HepG2 (cell line): ENCODE measurements around the gene GNB1. TPM values are rescaled to one million over a fixed set of nuclear protein-coding genes. Genes with fewer than 3 reads are reported as not detected.

Source experiments
- CEBPG ChIP-seq: IDR thresholded peaks from 2 replicates; pipeline ENCODE4 v1.6.1; 2016
- MTA1 ChIP-seq: sonication (generic); formaldehyde crosslinking; IDR thresholded peaks from 2 replicates; pipeline ENCODE4 v1.4.0; 2020; ENCODE audit warnings: missing genetic modification reagents, mild to moderate bottlenecking, borderline replicate concordance
- SETDB1 ChIP-seq: sonication (generic); formaldehyde crosslinking; IDR thresholded peaks from 2 replicates; pipeline ENCODE4 v1.5.1; 2020; ENCODE audit warnings: missing genetic modification reagents, mild to moderate bottlenecking, borderline replicate concordance
- SOX6 ChIP-seq, 2 experiments: fragments of 450-650 bp in 1 of 2; sonication (generic) in 1 of 2; formaldehyde crosslinking in 1 of 2; IDR thresholded peaks; 2 replicates each; pipeline versions ENCODE4 v1.4.0 to v1.6.1; 2017 to 2020; ENCODE audit warnings: antibody characterized with exemption in 1 of 2, mild to moderate bottlenecking in 1 of 2, missing genetic modification reagents in 1 of 2
- ZBTB42 ChIP-seq: sonication (generic); formaldehyde crosslinking; IDR thresholded peaks from 2 replicates; pipeline ENCODE4 v1.5.0; 2020; ENCODE audit warnings: mild to moderate bottlenecking, missing genetic modification reagents
- ZNF333 ChIP-seq: sonication (generic); formaldehyde crosslinking; IDR thresholded peaks from 2 replicates; pipeline ENCODE4 v1.4.0; 2020; ENCODE audit warnings: mild to moderate bottlenecking, missing genetic modification reagents, borderline replicate concordance
- ZNF710 ChIP-seq: sonication (generic); formaldehyde crosslinking; IDR thresholded peaks from 2 replicates; pipeline ENCODE4 v1.5.0; 2020; ENCODE audit warnings: mild to moderate bottlenecking, missing genetic modification reagents, borderline replicate concordance
- ZNF724P ChIP-seq: sonication (generic); formaldehyde crosslinking; IDR thresholded peaks from 2 replicates; pipeline ENCODE4 v1.8.0; 2022; ENCODE audit warnings: missing genetic modification reagents, borderline replicate concordance
- ZNF749 ChIP-seq: sonication (generic); formaldehyde crosslinking; IDR thresholded peaks from 2 replicates; pipeline ENCODE4 v1.8.0; 2022; ENCODE audit warnings: mild to moderate bottlenecking, missing genetic modification reagents, moderate library complexity, borderline replicate concordance
- ZNF800 ChIP-seq: sonication (generic); formaldehyde crosslinking; IDR thresholded peaks from 2 replicates; pipeline ENCODE4 v1.4.0; 2020; ENCODE audit warnings: missing genetic modification reagents
- polyA plus RNA-seq, 8 experiments: library from polyadenylated mRNA; depleted of rRNA in 3 of 8; stranded (reverse) in 7 of 8; unstranded in 1 of 8; fragments of >200 nt; fragmentation: Illumina TruSeq in 4 of 8; extraction: Trizol in 4 of 8; gene quantifications; 2 replicates each; pipeline versions ENCODE4 v1.2.1 to v1.2.3, GENCODE V29; 2011 to 2016; ENCODE audit warnings: low read depth in 4 of 8, missing spikeins in 1 of 8, mixed read lengths in 1 of 8; ENCODE audit not compliant: insufficient read depth in 1 of 8
- total RNA-seq, 5 experiments: library from RNA; depleted of rRNA; stranded (reverse); fragments of >200 nt; fragmentation: Illumina TruSeq; extraction: Trizol; gene quantifications; 2 replicates each; pipeline ENCODE4 v1.2.3, GENCODE V29; 2016; ENCODE audit warnings: low read depth in 1 of 5
- TF ChIP-seq, protein P1 (sequence below): IDR thresholded peaks from 2 replicates; pipeline ENCODE4 v1.6.1; 2016; ENCODE audit warnings: missing compliant biosample characterization, missing genetic modification reagents, borderline replicate concordance
- TF ChIP-seq, protein P2 (sequence below): sonication (generic); formaldehyde crosslinking; IDR thresholded peaks from 2 replicates; pipeline ENCODE4 v1.5.1; 2020; ENCODE audit warnings: mild to moderate bottlenecking, missing genetic modification reagents, borderline replicate concordance
- TF ChIP-seq, protein P3 (sequence below): sonication (generic); formaldehyde crosslinking; IDR thresholded peaks from 2 replicates; pipeline ENCODE4 v1.4.0; 2020; ENCODE audit warnings: mild to moderate bottlenecking, missing genetic modification reagents
- TF ChIP-seq, protein P4 (sequence below): sonication (generic); formaldehyde crosslinking; IDR thresholded peaks from 2 replicates; pipeline ENCODE4 v1.4.0; 2020; ENCODE audit warnings: missing genetic modification reagents; ENCODE audit errors: not compliant biosample characterization
- TF ChIP-seq, protein P5 (sequence below): fragments of 450-650 bp; IDR thresholded peaks from 2 replicates; pipeline ENCODE4 v1.6.1; 2017

Gene GNB1
- total and polyA plus RNA-seq, 2 of the 13 experiments (the other 11 are each of a cell fraction or from before 2014, with no cell fraction given): 66.2 to 327 TPM

- TF ChIP-seq, protein P1, sequence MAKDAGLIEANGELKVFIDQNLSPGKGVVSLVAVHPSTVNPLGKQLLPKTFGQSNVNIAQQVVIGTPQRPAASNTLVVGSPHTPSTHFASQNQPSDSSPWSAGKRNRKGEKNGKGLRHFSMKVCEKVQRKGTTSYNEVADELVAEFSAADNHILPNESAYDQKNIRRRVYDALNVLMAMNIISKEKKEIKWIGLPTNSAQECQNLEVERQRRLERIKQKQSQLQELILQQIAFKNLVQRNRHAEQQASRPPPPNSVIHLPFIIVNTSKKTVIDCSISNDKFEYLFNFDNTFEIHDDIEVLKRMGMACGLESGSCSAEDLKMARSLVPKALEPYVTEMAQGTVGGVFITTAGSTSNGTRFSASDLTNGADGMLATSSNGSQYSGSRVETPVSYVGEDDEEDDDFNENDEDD (CRISPR knock-in tag): peak; percentile 32; the same call in 1 of the 2 replicates
- TF ChIP-seq, protein P2, sequence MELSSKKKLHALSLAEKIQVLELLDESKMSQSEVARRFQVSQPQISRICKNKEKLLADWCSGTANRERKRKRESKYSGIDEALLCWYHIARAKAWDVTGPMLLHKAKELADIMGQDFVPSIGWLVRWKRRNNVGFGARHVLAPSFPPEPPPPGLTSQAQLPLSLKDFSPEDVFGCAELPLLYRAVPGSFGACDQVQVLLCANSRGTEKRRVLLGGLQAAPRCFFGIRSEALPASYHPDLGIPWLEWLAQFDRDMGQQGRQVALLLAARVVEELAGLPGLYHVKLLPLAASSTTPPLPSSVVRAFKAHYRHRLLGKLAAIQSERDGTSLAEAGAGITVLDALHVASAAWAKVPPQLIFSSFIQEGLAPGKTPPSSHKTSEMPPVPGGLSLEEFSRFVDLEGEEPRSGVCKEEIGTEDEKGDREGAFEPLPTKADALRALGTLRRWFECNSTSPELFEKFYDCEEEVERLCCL: peak; percentile 77; the same call in 1 of the 2 replicates
- TF ChIP-seq CEBPG: no peak
- peak; percentile 27; the same call in 1 of the 2 replicates for TF ChIP-seq MTA1
- TF ChIP-seq, protein P3, sequence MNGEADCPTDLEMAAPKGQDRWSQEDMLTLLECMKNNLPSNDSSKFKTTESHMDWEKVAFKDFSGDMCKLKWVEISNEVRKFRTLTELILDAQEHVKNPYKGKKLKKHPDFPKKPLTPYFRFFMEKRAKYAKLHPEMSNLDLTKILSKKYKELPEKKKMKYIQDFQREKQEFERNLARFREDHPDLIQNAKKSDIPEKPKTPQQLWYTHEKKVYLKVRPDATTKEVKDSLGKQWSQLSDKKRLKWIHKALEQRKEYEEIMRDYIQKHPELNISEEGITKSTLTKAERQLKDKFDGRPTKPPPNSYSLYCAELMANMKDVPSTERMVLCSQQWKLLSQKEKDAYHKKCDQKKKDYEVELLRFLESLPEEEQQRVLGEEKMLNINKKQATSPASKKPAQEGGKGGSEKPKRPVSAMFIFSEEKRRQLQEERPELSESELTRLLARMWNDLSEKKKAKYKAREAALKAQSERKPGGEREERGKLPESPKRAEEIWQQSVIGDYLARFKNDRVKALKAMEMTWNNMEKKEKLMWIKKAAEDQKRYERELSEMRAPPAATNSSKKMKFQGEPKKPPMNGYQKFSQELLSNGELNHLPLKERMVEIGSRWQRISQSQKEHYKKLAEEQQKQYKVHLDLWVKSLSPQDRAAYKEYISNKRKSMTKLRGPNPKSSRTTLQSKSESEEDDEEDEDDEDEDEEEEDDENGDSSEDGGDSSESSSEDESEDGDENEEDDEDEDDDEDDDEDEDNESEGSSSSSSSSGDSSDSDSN (CRISPR knock-in tag): peak; percentile 86
- peak; percentile 34; the same call in 1 of the 2 replicates for TF ChIP-seq ZBTB42 (CRISPR knock-in tag)
- peak; percentile 82; the same call in 1 of the 2 replicates for TF ChIP-seq ZNF749 (CRISPR knock-in tag)
- no peak for TF ChIP-seq SETDB1
- TF ChIP-seq, protein P4, sequence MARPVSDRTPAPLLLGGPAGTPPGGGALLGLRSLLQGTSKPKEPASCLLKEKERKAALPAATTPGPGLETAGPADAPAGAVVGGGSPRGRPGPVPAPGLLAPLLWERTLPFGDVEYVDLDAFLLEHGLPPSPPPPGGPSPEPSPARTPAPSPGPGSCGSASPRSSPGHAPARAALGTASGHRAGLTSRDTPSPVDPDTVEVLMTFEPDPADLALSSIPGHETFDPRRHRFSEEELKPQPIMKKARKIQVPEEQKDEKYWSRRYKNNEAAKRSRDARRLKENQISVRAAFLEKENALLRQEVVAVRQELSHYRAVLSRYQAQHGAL: no peak
- peak; percentile 73 for TF ChIP-seq ZNF710
- TF ChIP-seq, protein P5, sequence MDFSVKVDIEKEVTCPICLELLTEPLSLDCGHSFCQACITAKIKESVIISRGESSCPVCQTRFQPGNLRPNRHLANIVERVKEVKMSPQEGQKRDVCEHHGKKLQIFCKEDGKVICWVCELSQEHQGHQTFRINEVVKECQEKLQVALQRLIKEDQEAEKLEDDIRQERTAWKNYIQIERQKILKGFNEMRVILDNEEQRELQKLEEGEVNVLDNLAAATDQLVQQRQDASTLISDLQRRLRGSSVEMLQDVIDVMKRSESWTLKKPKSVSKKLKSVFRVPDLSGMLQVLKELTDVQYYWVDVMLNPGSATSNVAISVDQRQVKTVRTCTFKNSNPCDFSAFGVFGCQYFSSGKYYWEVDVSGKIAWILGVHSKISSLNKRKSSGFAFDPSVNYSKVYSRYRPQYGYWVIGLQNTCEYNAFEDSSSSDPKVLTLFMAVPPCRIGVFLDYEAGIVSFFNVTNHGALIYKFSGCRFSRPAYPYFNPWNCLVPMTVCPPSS: no peak
- TF ChIP-seq ZNF800 (CRISPR knock-in tag): 0 out of 2 replicates have a peak, but pooled peaks have one; percentile 32
- TF ChIP-seq ZNF724P (CRISPR knock-in tag): 0 out of 2 replicates have a peak, but pooled peaks have one; percentile 28
- TF ChIP-seq ZNF333: peak; percentile 86; the same call in 1 of the 2 replicates
- no peak for TF ChIP-seq SOX6 (IDR thresholded peaks at IDR 0.05)
- TF ChIP-seq SOX6 (CRISPR knock-in tag; IDR thresholded peaks at IDR 0.05): peak; percentile 41
Observed at GRCh38 chr1:1891349-1892078, 627 bp upstream of the GNB1 start (continued).
